ENCODE data around the gene ODAD3.
"Not testable (repeated sequence)": the region's sequence is repeated elsewhere in the genome, so short reads cannot be mapped to it uniquely, and the experiment has no call there.

ODAD3 gene

DNA sequence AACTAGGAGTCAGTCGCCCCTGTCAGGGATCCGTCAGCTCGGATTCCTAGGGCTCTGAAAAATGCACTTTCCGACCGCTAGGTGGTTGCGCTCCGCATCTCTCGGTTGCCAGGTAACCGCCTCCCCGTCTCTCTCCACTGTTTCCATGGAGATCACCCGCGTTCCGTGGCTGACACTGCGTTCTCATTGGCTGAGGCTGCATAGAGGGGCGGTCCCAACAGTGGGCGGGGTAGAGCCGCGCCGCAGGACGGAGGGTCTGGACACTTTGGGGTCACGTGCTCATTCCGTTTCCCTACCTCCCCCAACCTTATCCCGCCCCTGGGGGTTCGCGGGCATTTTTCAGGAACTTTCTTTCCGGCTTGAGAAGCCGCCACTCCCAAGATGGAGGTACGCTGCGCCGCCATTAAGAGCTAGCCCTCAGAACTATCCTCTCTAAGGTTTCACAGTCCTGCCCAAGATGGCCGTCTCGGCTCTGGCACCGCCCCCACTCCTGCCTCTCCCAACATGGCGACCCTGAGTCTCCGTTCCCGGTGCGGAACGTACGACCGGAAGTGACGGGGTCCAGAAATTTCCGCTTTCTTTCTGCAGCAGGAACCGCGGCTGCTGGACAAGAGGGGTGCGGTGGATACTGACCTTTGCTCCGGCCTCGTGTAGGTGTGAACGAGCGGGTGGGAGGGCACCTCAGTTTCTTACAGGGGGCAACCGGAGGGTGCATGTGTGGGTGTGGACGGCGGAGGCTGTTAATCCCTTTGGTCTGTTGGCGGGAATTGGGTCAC is at the start of gene ODAD3, which contains the start of gene PRKCSH:
TSS of gene ODAD3 (minus strand) at position 65 of the 776 bp plus-strand sequence. CDS start 105 bp downstream, outside the sequence.
TSS of gene PRKCSH (plus strand) at position 579 of the 776 bp plus-strand sequence. CDS start 483 bp downstream, outside the sequence.
- Histone ChIP-seq H3K9me3 (ENCODE audit: control insufficient read depth, insufficient read depth, low read length) (no peaks in the 10 kb centered on the region), H3K4me1 (ENCODE audit: insufficient read depth, low read length) (peaks cover 4% of the 10 kb centered on the region; the same call in 1 of the 2 replicates), H3K36me3 (ENCODE audit: insufficient read depth, low read length) (peaks cover 10% of the 10 kb centered on the region; the same call in 1 of the 2 replicates), H3K9ac (ENCODE audit: low read depth, low read length) (peak within 1 kb of the TSS; percentile 86)

- H3K4me1 ChIP-seq (ENCODE audit: insufficient read depth, low read length) = peaks cover 3% of the 10 kb centered on the region; the same call in 1 of the 2 replicates
- no peaks in the 10 kb centered on the region for H3K9me3 ChIP-seq (ENCODE audit: control insufficient read depth, insufficient read depth, low read length)
- H3K36me3 ChIP-seq (ENCODE audit: insufficient read depth, low read length) = no peaks in the 10 kb centered on the region
- no peak overlapping the region for H3K9ac ChIP-seq (ENCODE audit: low read depth, low read length)
Observed at GRCh38 chr19:11483366-11484111, 48.6 kb upstream of the ODAD3 start.

GRCh38 chr19:11482384-11483050 is 47.6 kb upstream of the ODAD3 start:
- H3K9ac ChIP-seq (ENCODE audit: low read depth, low read length) = peak overlapping the region; percentile 36; the same call in 1 of the 2 replicates
- no peaks in the 10 kb centered on the region for H3K9me3 ChIP-seq (ENCODE audit: control insufficient read depth, insufficient read depth, low read length)
- peaks cover 3% of the 10 kb centered on the region; the same call in 1 of the 2 replicates for H3K4me1 ChIP-seq (ENCODE audit: insufficient read depth, low read length)
- no peaks in the 10 kb centered on the region for H3K36me3 ChIP-seq (ENCODE audit: insufficient read depth, low read length)

DNA sequence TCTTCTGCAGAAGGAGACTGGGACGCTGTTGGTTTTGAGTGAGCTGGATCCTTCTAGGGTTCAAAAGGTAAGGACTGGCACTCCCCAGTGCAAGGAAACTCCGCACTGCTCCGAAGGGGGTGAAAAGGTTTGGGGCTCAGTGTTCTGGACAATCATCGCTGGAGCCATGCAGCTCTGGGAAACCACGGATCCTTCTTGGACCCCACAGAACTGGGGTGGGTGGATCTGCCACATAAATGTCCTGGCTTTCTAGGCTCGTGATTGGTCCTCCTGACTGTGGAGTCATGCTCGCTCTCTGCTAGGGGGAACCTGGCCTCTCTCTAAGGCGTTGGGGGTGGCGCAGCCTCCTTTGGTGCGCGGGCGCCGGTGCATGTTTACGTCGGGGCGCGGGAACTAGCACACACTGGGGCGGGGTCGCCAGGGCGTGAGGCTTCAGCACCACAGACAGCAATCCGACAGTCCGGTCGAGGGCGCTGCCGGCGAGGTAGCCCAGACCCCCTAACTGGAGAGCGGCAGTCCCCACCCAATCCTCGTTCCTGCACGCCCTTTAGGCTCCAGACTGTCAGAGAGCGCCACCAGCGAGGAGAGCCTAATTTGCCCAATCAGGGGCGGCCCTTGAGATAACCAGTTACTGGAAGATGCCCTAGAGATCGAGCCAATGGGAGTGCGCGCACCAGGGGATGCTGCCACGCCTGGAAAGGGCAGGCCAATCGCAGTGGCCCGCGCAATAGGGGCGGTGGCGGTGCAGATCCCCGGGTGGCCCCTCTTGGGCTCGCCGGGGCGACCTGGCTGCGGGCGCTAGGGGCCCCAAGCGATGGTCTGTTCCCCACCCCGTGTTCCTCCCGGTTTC is 46.8 kb upstream of the ODAD3 start:
- Histone ChIP-seq H3K4me1 (ENCODE audit: insufficient read depth, low read length) (peaks cover 3% of the 10 kb centered on the region; the same call in 1 of the 2 replicates), H3K9ac (ENCODE audit: low read depth, low read length) (peak overlapping the region; percentile 36; the same call in 1 of the 2 replicates), H3K9me3 (ENCODE audit: control insufficient read depth, insufficient read depth, low read length) (no peaks in the 10 kb centered on the region), H3K36me3 (ENCODE audit: insufficient read depth, low read length) (no peaks in the 10 kb centered on the region)

GRCh38 chr19:11480715-11481533 is 46.0 kb upstream of the ODAD3 start, which contains the start of gene ELAVL3:
ELAVL3 (minus strand) TSS chr19:11481046; CDS start chr19:11480608, 438 bp downstream.
- H3K9ac ChIP-seq (ENCODE audit: low read depth, low read length) = peak within 1 kb of the TSS; percentile 33; the same call in 1 of the 2 replicates
- H3K36me3 ChIP-seq (ENCODE audit: insufficient read depth, low read length) = no peaks in the 10 kb centered on the region
- peaks cover 3% of the 10 kb centered on the region; the same call in 1 of the 2 replicates for H3K4me1 ChIP-seq (ENCODE audit: insufficient read depth, low read length)
- H3K9me3 ChIP-seq (ENCODE audit: control insufficient read depth, insufficient read depth, low read length) = no peaks in the 10 kb centered on the region

GRCh38 chr19:11479898-11480714 is 45.2 kb upstream of the ODAD3 start:
- no peaks in the 10 kb centered on the region for H3K9me3 ChIP-seq (ENCODE audit: control insufficient read depth, insufficient read depth, low read length)
- H3K36me3 ChIP-seq (ENCODE audit: insufficient read depth, low read length) = no peaks in the 10 kb centered on the region
- H3K9ac ChIP-seq (ENCODE audit: low read depth, low read length) = peak overlapping the region; percentile 33; the same call in 1 of the 2 replicates
- H3K4me1 ChIP-seq (ENCODE audit: insufficient read depth, low read length) = peaks cover 3% of the 10 kb centered on the region; the same call in 1 of the 2 replicates

DNA sequence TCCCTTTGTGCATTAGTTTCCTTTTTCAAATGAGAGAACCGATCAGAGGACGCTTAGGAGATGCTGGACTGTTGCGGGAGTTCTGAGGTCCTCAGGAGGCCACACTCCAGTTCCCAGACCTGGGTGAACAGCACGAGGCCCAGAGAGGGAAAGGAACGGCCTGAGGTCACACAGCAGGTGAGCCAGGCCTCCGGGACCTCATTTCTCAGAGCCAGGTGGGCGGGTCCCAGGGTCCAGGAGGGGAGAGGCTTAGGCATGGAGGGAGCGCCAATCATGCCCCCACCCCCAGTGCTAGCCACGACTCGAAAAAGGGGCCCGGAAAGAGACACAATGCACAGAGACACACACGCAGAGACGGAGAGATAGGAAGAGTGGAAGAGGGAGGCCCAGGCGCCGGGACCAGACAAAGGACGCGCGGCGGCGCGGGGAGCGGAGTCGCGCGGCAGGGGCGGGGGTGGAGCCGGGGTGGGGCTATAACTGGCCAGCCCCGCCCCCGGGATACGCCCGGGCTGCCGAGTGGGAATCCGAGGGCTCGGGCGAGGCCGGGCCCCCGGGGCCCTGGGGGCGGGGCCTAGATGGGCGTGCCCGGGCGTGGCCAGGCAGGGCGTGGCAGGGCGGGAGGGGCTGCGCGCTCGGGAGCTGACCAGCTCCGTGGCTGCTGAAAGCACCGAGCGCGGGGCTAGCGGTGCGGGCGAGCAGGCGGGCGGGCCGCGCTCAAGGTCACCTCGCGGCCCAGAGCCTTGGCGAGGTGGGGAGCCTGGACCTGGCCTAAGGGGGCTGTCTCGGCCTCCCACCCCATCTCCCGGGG is 44.4 kb upstream of the ODAD3 start:
- H3K4me1 ChIP-seq (ENCODE audit: insufficient read depth, low read length) = peaks cover 3% of the 10 kb centered on the region; the same call in 1 of the 2 replicates
- H3K9me3 ChIP-seq (ENCODE audit: control insufficient read depth, insufficient read depth, low read length) = no peaks in the 10 kb centered on the region
- no peaks in the 10 kb centered on the region for H3K36me3 ChIP-seq (ENCODE audit: insufficient read depth, low read length)
- H3K9ac ChIP-seq (ENCODE audit: low read depth, low read length) = peak overlapping the region; percentile 44; the same call in 1 of the 2 replicates

DNA sequence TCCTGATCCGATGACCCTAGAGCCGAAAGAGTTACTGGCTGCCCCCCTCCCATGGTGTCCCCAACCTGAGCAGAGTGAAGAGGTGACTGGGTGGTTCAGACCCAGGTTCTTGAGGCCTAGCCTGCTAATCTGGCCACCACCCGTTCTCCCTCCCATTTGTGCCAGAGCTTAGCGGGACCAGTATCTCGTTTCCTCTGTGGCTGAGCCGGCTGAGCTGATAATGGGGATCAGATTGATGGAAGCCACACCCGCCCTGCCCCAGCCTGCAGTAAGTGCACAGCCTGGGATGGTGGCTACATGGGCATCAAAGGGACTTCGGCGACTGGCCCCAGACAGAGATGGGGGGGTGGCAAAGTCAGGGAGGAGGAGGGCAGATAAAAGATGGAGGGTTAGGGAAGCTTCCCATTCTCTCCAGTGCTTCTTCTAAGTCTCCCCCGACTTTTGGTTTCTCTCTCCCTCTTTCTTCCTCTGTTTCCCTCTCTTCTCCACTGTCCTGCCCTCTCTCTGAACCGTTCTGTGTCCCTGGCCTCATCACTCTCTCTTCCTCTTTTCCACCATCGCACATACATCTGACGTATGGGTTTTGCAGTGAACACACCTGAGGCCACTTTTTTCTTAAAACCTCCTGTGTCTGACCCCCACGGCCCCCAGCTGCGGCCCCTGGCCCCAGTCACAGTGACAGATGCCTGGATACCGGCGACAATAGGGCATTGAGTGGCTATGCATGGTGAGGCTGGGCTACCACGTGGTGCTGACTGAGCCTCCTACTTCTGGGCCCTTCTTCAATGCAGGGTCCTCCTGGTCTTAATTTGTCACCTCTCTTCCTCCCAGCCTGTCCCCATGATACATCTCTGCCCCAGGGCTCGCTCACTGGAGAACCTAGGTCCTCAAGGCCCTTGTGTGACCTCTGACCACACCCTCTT is 43.5 kb upstream of the ODAD3 start:
- Histone ChIP-seq H3K9ac (ENCODE audit: low read depth, low read length) (no peak overlapping the region), H3K36me3 (ENCODE audit: insufficient read depth, low read length) (no peaks in the 10 kb centered on the region), H3K4me1 (ENCODE audit: insufficient read depth, low read length) (peaks cover 3% of the 10 kb centered on the region; the same call in 1 of the 2 replicates), H3K9me3 (ENCODE audit: control insufficient read depth, insufficient read depth, low read length) (no peaks in the 10 kb centered on the region)

DNA sequence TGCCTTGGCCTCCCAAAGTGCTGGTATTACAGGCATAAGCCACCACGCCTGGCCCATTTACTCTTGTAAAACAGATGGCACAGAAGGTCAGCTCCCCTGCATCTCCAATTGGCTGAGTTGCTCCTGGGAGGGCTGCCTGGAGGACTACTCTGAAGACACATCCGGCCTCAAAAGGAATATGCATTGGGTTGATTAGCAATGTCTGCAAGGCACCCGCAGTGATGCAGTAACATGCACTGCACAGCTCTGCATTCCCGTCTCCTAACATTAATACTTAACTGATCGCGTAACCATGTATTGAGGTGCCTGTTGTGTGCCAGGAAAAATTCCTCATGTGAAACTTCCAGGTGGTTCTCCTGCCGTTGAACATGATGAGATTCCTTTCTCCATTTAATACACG is 40.9 kb upstream of the ODAD3 start:
- Histone ChIP-seq H3K4me1 (ENCODE audit: insufficient read depth, low read length) (peaks cover 3% of the 10 kb centered on the region; the same call in 1 of the 2 replicates), H3K9me3 (ENCODE audit: control insufficient read depth, insufficient read depth, low read length) (no peaks in the 10 kb centered on the region), H3K36me3 (ENCODE audit: insufficient read depth, low read length) (no peaks in the 10 kb centered on the region), H3K9ac (ENCODE audit: low read depth, low read length) (no peak overlapping the region)

- not testable (repeated sequence) for H3K4me1 ChIP-seq (ENCODE audit: insufficient read depth, low read length); H3K9ac ChIP-seq (ENCODE audit: low read depth, low read length); H3K9me3 ChIP-seq (ENCODE audit: control insufficient read depth, insufficient read depth, low read length); H3K36me3 ChIP-seq (ENCODE audit: insufficient read depth, low read length)
Observed at GRCh38 chr19:11475343-11475742, 40.4 kb upstream of the ODAD3 start.

- Histone ChIP-seq H3K36me3 (ENCODE audit: insufficient read depth, low read length) (no peaks in the 10 kb centered on the region), H3K9me3 (ENCODE audit: control insufficient read depth, insufficient read depth, low read length) (no peaks in the 10 kb centered on the region), H3K9ac (ENCODE audit: low read depth, low read length) (no peak overlapping the region), H3K4me1 (ENCODE audit: insufficient read depth, low read length) (no peaks in the 10 kb centered on the region; the same call in 1 of the 2 replicates)
Observed at GRCh38 chr19:11473725-11474124, 38.8 kb upstream of the ODAD3 start.
